OCI-LY1 (cell line): ENCODE data around the gene LCE6A.

Experiments used
- H2AFZ ChIP-seq: fragments of 200-600 bp; sonication (generic), shearing (Covaris generic); 2 replicates; pipeline ENCODE4 v1.6.0; 2014; ENCODE audit warnings: antibody characterized with exemption, mild to moderate bottlenecking, low read length
- H3F3A ChIP-seq: fragments of 200-600 bp; sonication (generic), shearing (Covaris generic); 2 replicates; pipeline ENCODE4 v1.6.0; 2014; ENCODE audit warnings: mild to moderate bottlenecking, antibody characterized with exemption, low read length, moderate library complexity; ENCODE audit not compliant: insufficient read depth
- H3K27ac ChIP-seq: fragments of 200-600 bp; sonication (generic); 2 replicates; pipeline ENCODE4 v1.5.1; 2014; ENCODE audit warnings: low read length, mixed run types, mild to moderate bottlenecking, low read depth; ENCODE audit not compliant: poor library complexity, severe bottlenecking
- H3K27me3 ChIP-seq: fragments of 200-600 bp; sonication (generic); 2 replicates; pipeline ENCODE4 v1.6.0; 2014; ENCODE audit warnings: antibody characterized with exemption, mild to moderate bottlenecking, low read length, moderate library complexity; ENCODE audit not compliant: insufficient read depth
- H3K36me3 ChIP-seq: fragments of 200-600 bp; sonication (generic); 2 replicates; pipeline ENCODE4 v1.6.1; 2014; ENCODE audit warnings: mild to moderate bottlenecking, antibody characterized with exemption, low read length, moderate library complexity, mixed read lengths; ENCODE audit not compliant: insufficient read depth
- H3K4me1 ChIP-seq: fragments of 200-600 bp; sonication (generic); 2 replicates; pipeline ENCODE4 v1.5.1; 2014; ENCODE audit warnings: mild to moderate bottlenecking, low read length, moderate library complexity; ENCODE audit not compliant: insufficient read depth, severe bottlenecking
- H3K4me2 ChIP-seq: fragments of 200-600 bp; sonication (generic), shearing (Covaris generic); 2 replicates; pipeline ENCODE4 v1.6.1; 2014; ENCODE audit warnings: low read length
- H3K4me3 ChIP-seq: fragments of 200-600 bp; sonication (generic); 2 replicates; pipeline ENCODE4 v1.5.1; 2014; ENCODE audit warnings: low read length, low read depth, mild to moderate bottlenecking, mixed read lengths; ENCODE audit not compliant: poor library complexity, severe bottlenecking
- H3K79me2 ChIP-seq: fragments of 200-600 bp; shearing (Covaris generic); 2 replicates; pipeline ENCODE4 v1.6.1; 2016; ENCODE audit warnings: mixed run types, low read length, mixed read lengths; ENCODE audit not compliant: insufficient read depth
- H3K9ac ChIP-seq: fragments of 200-600 bp; sonication (generic), shearing (Covaris generic); 2 replicates; pipeline ENCODE4 v1.6.1; 2014; ENCODE audit warnings: mild to moderate bottlenecking, low read length, mixed read lengths
- H3K9me2 ChIP-seq: fragments of 200-600 bp; sonication (generic), shearing (Covaris generic); 2 replicates; pipeline ENCODE4 v1.6.1; 2014; ENCODE audit warnings: low read depth, mild to moderate bottlenecking, low read length, mixed read lengths
- H3K9me3 ChIP-seq: fragments of 200-600 bp; shearing (Covaris generic); 2 replicates; pipeline ENCODE4 v1.6.1; 2014; ENCODE audit warnings: low read length, mixed read lengths
- H4K20me1 ChIP-seq: fragments of 200-600 bp; sonication (generic), shearing (Covaris generic); 2 replicates; pipeline ENCODE4 v1.6.0; 2016; ENCODE audit warnings: mild to moderate bottlenecking, low read length; ENCODE audit not compliant: insufficient read depth
- EZH2 ChIP-seq: fragments of 200-600 bp; sonication (generic), shearing (Covaris generic); IDR thresholded peaks from 2 replicates; pipeline ENCODE4 v1.8.0; 2017; ENCODE audit warnings: borderline replicate concordance, mixed run types, mild to moderate bottlenecking, antibody characterized with exemption, low read length, moderate library complexity, mixed read lengths
- TF ChIP-seq, protein P1 (sequence below): fragments of 200-600 bp; sonication (generic), shearing (Covaris generic); IDR thresholded peaks from 2 replicates; pipeline ENCODE4 v1.5.1; 2017; ENCODE audit warnings: mild to moderate bottlenecking, antibody characterized with exemption, low read length, moderate library complexity, mixed read lengths

LCE6A gene

DNA sequence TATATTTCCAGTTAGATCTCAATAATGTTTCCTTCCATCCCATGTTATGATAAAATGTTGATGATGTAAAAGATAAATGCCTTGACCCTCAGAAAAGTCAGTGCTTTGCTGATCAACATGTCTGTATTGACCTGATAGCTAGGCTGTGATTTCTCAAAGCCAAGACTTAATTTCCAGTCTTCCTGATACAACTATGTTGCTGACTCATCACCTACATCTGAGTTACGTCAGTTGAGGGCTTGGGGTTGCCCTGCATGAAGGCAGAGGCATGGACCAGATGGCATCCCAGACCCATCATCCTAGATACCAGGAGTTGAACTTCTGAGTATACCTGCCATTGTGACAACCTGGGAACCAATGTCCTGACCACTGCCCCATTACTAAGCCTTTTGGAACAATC is 41.3 kb upstream of the LCE6A start:
- no peaks in the 10 kb centered on the region for H3F3A ChIP-seq
- H3K9ac ChIP-seq = no peak overlapping the region
- H3K9me3 ChIP-seq = no peaks in the 10 kb centered on the region
- H3K27ac ChIP-seq = no peak overlapping the region
- H3K79me2 ChIP-seq = no peaks in the 10 kb centered on the region
- no peaks in the 10 kb centered on the region for H3K36me3 ChIP-seq
- H3K4me2 ChIP-seq = no peak overlapping the region
- TF ChIP-seq EZH2 = no peak
- TF ChIP-seq, protein P1, sequence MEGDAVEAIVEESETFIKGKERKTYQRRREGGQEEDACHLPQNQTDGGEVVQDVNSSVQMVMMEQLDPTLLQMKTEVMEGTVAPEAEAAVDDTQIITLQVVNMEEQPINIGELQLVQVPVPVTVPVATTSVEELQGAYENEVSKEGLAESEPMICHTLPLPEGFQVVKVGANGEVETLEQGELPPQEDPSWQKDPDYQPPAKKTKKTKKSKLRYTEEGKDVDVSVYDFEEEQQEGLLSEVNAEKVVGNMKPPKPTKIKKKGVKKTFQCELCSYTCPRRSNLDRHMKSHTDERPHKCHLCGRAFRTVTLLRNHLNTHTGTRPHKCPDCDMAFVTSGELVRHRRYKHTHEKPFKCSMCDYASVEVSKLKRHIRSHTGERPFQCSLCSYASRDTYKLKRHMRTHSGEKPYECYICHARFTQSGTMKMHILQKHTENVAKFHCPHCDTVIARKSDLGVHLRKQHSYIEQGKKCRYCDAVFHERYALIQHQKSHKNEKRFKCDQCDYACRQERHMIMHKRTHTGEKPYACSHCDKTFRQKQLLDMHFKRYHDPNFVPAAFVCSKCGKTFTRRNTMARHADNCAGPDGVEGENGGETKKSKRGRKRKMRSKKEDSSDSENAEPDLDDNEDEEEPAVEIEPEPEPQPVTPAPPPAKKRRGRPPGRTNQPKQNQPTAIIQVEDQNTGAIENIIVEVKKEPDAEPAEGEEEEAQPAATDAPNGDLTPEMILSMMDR = no peak
- no peaks in the 10 kb centered on the region for H4K20me1 ChIP-seq
- no peaks in the 10 kb centered on the region for H3K4me1 ChIP-seq
- H3K9me2 ChIP-seq = no peaks in the 10 kb centered on the region
- no peak overlapping the region for H3K4me3 ChIP-seq
- no peak overlapping the region for H2AFZ ChIP-seq
- no peaks in the 10 kb centered on the region; the same call in 1 of the 2 replicates for H3K27me3 ChIP-seq

DNA sequence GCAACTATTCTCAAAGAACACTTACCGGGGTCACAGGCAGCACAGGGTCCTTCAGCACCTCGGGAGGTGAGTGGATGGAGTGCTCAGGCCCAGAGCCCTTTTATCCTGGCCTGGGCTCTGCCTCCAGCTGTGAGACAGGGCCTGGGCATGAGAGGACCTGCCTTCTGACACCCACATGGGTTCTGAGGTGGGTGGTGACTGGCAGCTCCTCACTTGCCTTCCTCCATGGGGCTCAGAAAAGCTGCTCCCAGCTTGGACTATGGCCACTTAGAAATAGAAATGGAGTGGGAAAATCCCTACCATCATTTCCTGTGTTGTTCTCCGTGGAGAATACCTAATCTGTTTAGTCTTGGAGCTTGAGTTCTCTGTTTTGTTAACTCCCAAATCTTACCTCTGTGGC is 36.1 kb upstream of the LCE6A start, which contains the start of gene LCE1C:
LCE1C (minus strand) TSS at position 76 of the 400 bp plus-strand sequence. CDS start 1,173 bp downstream, outside the sequence.
- no peaks in the 10 kb centered on the region for H4K20me1 ChIP-seq
- H3K4me3 ChIP-seq = no peak within 1 kb of the TSS
- H2AFZ ChIP-seq = no peak within 1 kb of the TSS
- no peaks in the 10 kb centered on the region for H3K4me1 ChIP-seq
- H3K9me2 ChIP-seq = no peaks in the 10 kb centered on the region
- H3K27me3 ChIP-seq = no peaks in the 10 kb centered on the region; the same call in 1 of the 2 replicates
- no peaks in the 10 kb centered on the region for H3F3A ChIP-seq
- no peak for TF ChIP-seq EZH2
- TF ChIP-seq, protein P1 = no peak
- no peak within 1 kb of the TSS for H3K9ac ChIP-seq
- no peak within 1 kb of the TSS for H3K27ac ChIP-seq
- no peaks in the 10 kb centered on the region for H3K9me3 ChIP-seq
- H3K4me2 ChIP-seq = no peak within 1 kb of the TSS
- H3K79me2 ChIP-seq = no peaks in the 10 kb centered on the region
- no peaks in the 10 kb centered on the region for H3K36me3 ChIP-seq

DNA sequence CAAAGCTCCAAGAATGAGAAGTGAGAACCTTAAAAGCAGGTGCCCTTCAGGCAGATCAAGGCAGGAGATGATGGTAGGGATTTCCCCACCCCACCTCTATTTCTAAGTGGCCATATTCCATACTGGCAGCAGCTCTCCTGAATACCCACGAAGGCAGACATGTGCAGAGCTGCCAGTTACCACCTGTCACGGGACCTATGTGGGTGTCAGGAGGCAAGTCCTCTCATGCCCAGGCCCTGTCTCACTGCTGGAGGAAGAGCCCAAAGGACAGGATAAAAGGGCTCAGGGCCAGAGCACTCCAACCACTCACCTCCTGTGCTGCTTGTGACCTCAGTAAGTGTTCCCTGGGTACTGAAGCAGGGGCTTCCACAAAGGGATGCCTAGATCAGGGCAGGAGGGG is 31.6 kb upstream of the LCE6A start:
- H3K4me3 ChIP-seq = no peak overlapping the region
- H3F3A ChIP-seq = no peaks in the 10 kb centered on the region
- no peaks in the 10 kb centered on the region for H3K27me3 ChIP-seq
- no peak overlapping the region for H3K27ac ChIP-seq
- no peaks in the 10 kb centered on the region for H3K9me2 ChIP-seq
- no peak overlapping the region for H3K4me2 ChIP-seq
- no peaks in the 10 kb centered on the region for H3K36me3 ChIP-seq
- H3K9ac ChIP-seq = no peak overlapping the region
- H3K9me3 ChIP-seq = no peaks in the 10 kb centered on the region
- no peaks in the 10 kb centered on the region for H4K20me1 ChIP-seq
- no peak for TF ChIP-seq EZH2
- TF ChIP-seq, protein P1 = no peak
- no peaks in the 10 kb centered on the region for H3K4me1 ChIP-seq
- H2AFZ ChIP-seq = no peak overlapping the region
- no peaks in the 10 kb centered on the region for H3K79me2 ChIP-seq
